ENCODE measurements around the gene DLEC1. TPM values are rescaled to one million over a fixed set of nuclear protein-coding genes. Genes with fewer than 3 reads are reported as not detected.

Gene DLEC1
- total and polyA plus RNA-seq, 2 of the 4 experiments (the other 2 are of a cell fraction) = 0.03 TPM; not detected in 1

DNA sequence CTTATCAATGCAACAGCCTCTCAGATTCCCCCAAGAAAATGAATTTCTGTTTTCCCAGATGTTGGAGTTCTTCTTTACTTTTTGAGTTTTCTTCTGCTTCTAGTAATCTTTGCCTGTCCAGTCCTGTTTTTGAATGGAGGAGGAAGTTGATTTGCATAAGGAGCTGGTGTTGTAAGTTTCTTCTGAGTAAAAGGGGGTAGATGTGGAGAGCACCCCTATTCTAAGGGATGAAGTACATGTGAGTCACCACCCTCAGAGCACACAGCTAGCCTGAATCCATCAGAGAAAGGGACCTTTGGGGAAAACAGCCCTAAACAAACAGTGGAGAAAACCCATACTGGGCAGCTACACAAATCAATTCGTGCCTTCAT, 63.4 kb downstream of the DLEC1 start:
- ATAC-seq (ENCODE audit: low read depth) (no peak), DNase-seq (no peak)
- Histone ChIP-seq H2AFZ (replicated peaks; ENCODE audit: low read length, poor library complexity) (no peak overlapping the region), H3K79me1 (ENCODE audit: low read depth in 1 of 2, low read length in 2 of 2) (no peaks in the 10 kb centered on the region), H3K27ac (ENCODE audit: insufficient read depth, low read length) (no peak overlapping the region), H2BK20ac (ENCODE audit: low read depth, low read length) (no peak overlapping the region), H4K91ac (ENCODE audit: insufficient read depth, low read depth, low read length) (no peak overlapping the region), H3K4ac (ENCODE audit: low read depth, low read length) (no peak overlapping the region), H3K9ac (ENCODE audit: low read depth, low read length) (no peak overlapping the region), H3K23ac (ENCODE audit: low read depth, low read length) (no peak overlapping the region), H4K8ac (ENCODE audit: low read depth in 2 of 2, low read length in 2 of 2) (no peak overlapping the region), H3K4me1 (ENCODE audit: control insufficient read depth, insufficient read depth, low read length) (no peaks in the 10 kb centered on the region), H3K56ac (ENCODE audit: extremely low read depth, insufficient read depth, low read length) (no peak overlapping the region), H3K36me3 (ENCODE audit: control insufficient read depth, insufficient read depth, low read length) (no peaks in the 10 kb centered on the region), H3K4me3 (ENCODE audit: insufficient read depth, low read depth, low read length) (no peak overlapping the region), H3K4me2 (ENCODE audit: low read depth, low read length) (no peak overlapping the region), H3K27me3 (ENCODE audit: control insufficient read depth, insufficient read depth, low read length) (peaks cover 38% of the 10 kb centered on the region), H3K14ac (replicated peaks; ENCODE audit: low read depth, low read length) (no peak overlapping the region), H2BK15ac (ENCODE audit: low read depth, low read length) (no peak overlapping the region), H3K18ac (ENCODE audit: low read depth, low read length) (no peak overlapping the region), H2BK120ac (ENCODE audit: low read depth, low read length) (no peak overlapping the region), H4K5ac (ENCODE audit: low read depth, low read length) (no peak overlapping the region), H3K9me3 (ENCODE audit: control insufficient read depth, insufficient read depth, low read length) (no peaks in the 10 kb centered on the region), H2AK5ac (ENCODE audit: low read depth, low read length) (no peak overlapping the region), H3K9me1 (ENCODE audit: insufficient read depth, low read length) (no peaks in the 10 kb centered on the region), H2BK5ac (ENCODE audit: low read depth, low read length, poor library complexity, severe bottlenecking) (no peak overlapping the region), H2AK9ac (replicated peaks; ENCODE audit: low read depth, low read length, poor library complexity) (no peak overlapping the region), H4K20me1 (ENCODE audit: insufficient read depth, low read length) (no peaks in the 10 kb centered on the region)
- CTCF ChIA-PET = no interaction called here
- TF ChIP-seq MAFK (IDR thresholded peaks at IDR 0.05; ENCODE audit: low read depth, low read length) = no peak
- TF ChIP-seq, protein P1, sequence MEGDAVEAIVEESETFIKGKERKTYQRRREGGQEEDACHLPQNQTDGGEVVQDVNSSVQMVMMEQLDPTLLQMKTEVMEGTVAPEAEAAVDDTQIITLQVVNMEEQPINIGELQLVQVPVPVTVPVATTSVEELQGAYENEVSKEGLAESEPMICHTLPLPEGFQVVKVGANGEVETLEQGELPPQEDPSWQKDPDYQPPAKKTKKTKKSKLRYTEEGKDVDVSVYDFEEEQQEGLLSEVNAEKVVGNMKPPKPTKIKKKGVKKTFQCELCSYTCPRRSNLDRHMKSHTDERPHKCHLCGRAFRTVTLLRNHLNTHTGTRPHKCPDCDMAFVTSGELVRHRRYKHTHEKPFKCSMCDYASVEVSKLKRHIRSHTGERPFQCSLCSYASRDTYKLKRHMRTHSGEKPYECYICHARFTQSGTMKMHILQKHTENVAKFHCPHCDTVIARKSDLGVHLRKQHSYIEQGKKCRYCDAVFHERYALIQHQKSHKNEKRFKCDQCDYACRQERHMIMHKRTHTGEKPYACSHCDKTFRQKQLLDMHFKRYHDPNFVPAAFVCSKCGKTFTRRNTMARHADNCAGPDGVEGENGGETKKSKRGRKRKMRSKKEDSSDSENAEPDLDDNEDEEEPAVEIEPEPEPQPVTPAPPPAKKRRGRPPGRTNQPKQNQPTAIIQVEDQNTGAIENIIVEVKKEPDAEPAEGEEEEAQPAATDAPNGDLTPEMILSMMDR (conservative IDR thresholded peaks at IDR 0.05; ENCODE audit: low read depth, low read length) = no peak
- dilution Hi-C loops (cut with HindIII; ENCODE audit: low sequenced_read_pairs, unreplicated experiment) (no loop called here), intact Hi-C loops (cut with micrococcal nuclease) (no loop called here), in situ Hi-C loops (cut with MboI; ENCODE audit: low sequenced_read_pairs) (no loop called here)
- no CpG with 5 or more reads among the region's 1 CpG for WGBS, 2 experiments (ENCODE audit: extremely low coverage in 2 of 2, insufficient read length in 1 of 2)
- no TSS peak for BruUV-seq (replicated peaks)
- POLR2A ChIA-PET (ENCODE audit: unreplicated experiment) = no interaction called here
